Neural cell (in vitro differentiated cells): ENCODE measurements around the gene DNAJB2. TPM values are rescaled to one million over a fixed set of nuclear protein-coding genes. Genes with fewer than 3 reads are reported as not detected.
A peak's percentile ranks its signal among the peaks of the same experiment; 100 is the strongest.

Experiments
- H2AFZ ChIP-seq: fragments of 200-600, 300-800 bp; sonication (generic), shearing (Covaris generic); 2 replicates; pipeline ENCODE4 v1.6.0; 2014; ENCODE audit warnings: low read depth, mild to moderate bottlenecking, antibody characterized with exemption, low read length, moderate library complexity
- H3F3A ChIP-seq: fragments of 200-600 bp; shearing (Covaris generic); 2 replicates; pipeline ENCODE4 v1.6.1; 2016; ENCODE audit warnings: mild to moderate bottlenecking, moderate library complexity, mixed read lengths, antibody characterized with exemption, low read length; ENCODE audit not compliant: insufficient read depth, poor library complexity, severe bottlenecking
- H3K27ac ChIP-seq: fragments of 200-600, 300-800 bp; sonication (generic), shearing (Covaris generic); 2 replicates; pipeline ENCODE4 v1.5.1; 2014; ENCODE audit warnings: mild to moderate bottlenecking, low read length, moderate library complexity
- H3K27me3 ChIP-seq: fragments of 300-800, 200-600 bp; sonication (generic), shearing (Covaris generic); 2 replicates; pipeline ENCODE4 v1.6.0; 2014; ENCODE audit warnings: mild to moderate bottlenecking, low read depth, low read length, moderate library complexity; ENCODE audit not compliant: insufficient read depth
- H3K36me3 ChIP-seq: fragments of 300-800, 200-600 bp; sonication (generic), shearing (Covaris generic); 2 replicates; pipeline ENCODE4 v1.5.1; 2014; ENCODE audit warnings: mild to moderate bottlenecking, antibody characterized with exemption, low read length, moderate library complexity; ENCODE audit not compliant: insufficient read depth
- H3K4me2 ChIP-seq: fragments of 300-800, 200-600 bp; sonication (generic), shearing (Covaris generic); 2 replicates; pipeline ENCODE4 v1.6.0; 2014; ENCODE audit warnings: mild to moderate bottlenecking, low read length
- H3K4me3 ChIP-seq: fragments of 300-800, 200-600 bp; sonication (generic), shearing (Covaris generic); 2 replicates; pipeline ENCODE4 v1.5.1; 2014; ENCODE audit warnings: mild to moderate bottlenecking, low read length, moderate library complexity
- H3K79me2 ChIP-seq: fragments of 200-600 bp; shearing (Covaris generic); replicated peaks from 2 replicates; pipeline ENCODE4 v1.6.0; 2014; ENCODE audit warnings: mild to moderate bottlenecking, low read length, moderate library complexity; ENCODE audit not compliant: insufficient read depth
- H3K9ac ChIP-seq: fragments of 300-800, 200-600 bp; sonication (generic), shearing (Covaris generic); 2 replicates; pipeline ENCODE4 v1.6.1; 2016; ENCODE audit warnings: mild to moderate bottlenecking, low read length, mixed read lengths
- H3K9me2 ChIP-seq: fragments of 200-600 bp; shearing (Covaris generic); 2 replicates; pipeline ENCODE4 v1.6.1; 2016; ENCODE audit warnings: mild to moderate bottlenecking, low read length, mixed read lengths; ENCODE audit not compliant: insufficient read depth
- H3K9me3 ChIP-seq: fragments of 200-600, 300-800 bp; sonication (generic), shearing (Covaris generic); 2 replicates; pipeline ENCODE4 v1.6.1; 2016; ENCODE audit warnings: mild to moderate bottlenecking, mixed run types, low read length, moderate library complexity, mixed read lengths
- H4K20me1 ChIP-seq: fragments of 200-600 bp; shearing (Covaris generic); 2 replicates; pipeline ENCODE4 v1.6.1; 2016; ENCODE audit warnings: mild to moderate bottlenecking, mixed run types; ENCODE audit not compliant: insufficient read depth
- CTCF ChIP-seq: fragments of 450-650 bp; IDR thresholded peaks from 2 replicates; pipeline ENCODE4 v1.5.1; 2014; ENCODE audit warnings: antibody characterized with exemption, mild to moderate bottlenecking, moderate library complexity; ENCODE audit not compliant: poor library complexity, severe bottlenecking
- EP300 ChIP-seq: fragments of 450-650 bp; conservative IDR thresholded peaks from 2 replicates; pipeline ENCODE4 v1.6.1; 2014; ENCODE audit warnings: antibody characterized with exemption, mild to moderate bottlenecking, moderate library complexity; ENCODE audit not compliant: poor library complexity, severe bottlenecking
- EZH2 ChIP-seq: fragments of 200-600, 300-800 bp; shearing (Covaris generic), sonication (generic); IDR thresholded peaks from 2 replicates; pipeline ENCODE4 v1.6.1; 2014; ENCODE audit warnings: antibody characterized with exemption, low read length, borderline replicate concordance, mild to moderate bottlenecking; ENCODE audit not compliant: insufficient read depth, poor library complexity, severe bottlenecking
- MXI1 ChIP-seq: fragments of 450-650 bp; conservative IDR thresholded peaks from 2 replicates; pipeline ENCODE4 v1.6.1; 2014; ENCODE audit warnings: antibody characterized with exemption, mild to moderate bottlenecking; ENCODE audit not compliant: poor library complexity, severe bottlenecking
- POLR2AphosphoS5 ChIP-seq: IDR thresholded peaks from 2 replicates; pipeline ENCODE4 v1.6.1; 2012
- RAD21 ChIP-seq: fragments of 450-650 bp; conservative IDR thresholded peaks from 2 replicates; pipeline ENCODE4 v1.6.1; 2014; ENCODE audit warnings: antibody characterized with exemption, mild to moderate bottlenecking, moderate library complexity
- REST ChIP-seq: IDR thresholded peaks from 2 replicates; pipeline ENCODE4 v1.6.1; 2012; ENCODE audit warnings: borderline replicate concordance
- SMC3 ChIP-seq: fragments of 450-650 bp; conservative IDR thresholded peaks from 2 replicates; pipeline ENCODE4 v1.6.1; 2014; ENCODE audit warnings: antibody characterized with exemption, mild to moderate bottlenecking, moderate library complexity; ENCODE audit not compliant: poor library complexity
- TAF1 ChIP-seq: IDR thresholded peaks from 2 replicates; pipeline ENCODE4 v1.6.1; 2012; ENCODE audit warnings: low read depth
- polyA plus RNA-seq: library from polyadenylated mRNA; depleted of rRNA; stranded (reverse); fragments of >200 nt; gene quantifications from 2 replicates; pipeline ENCODE4 v1.2.3, GENCODE V29; 2014

Gene DNAJB2
- polyA plus RNA-seq, 1 donor from 2014 or later, result 145 TPM

GRCh38 chr2:219294356-219295351, 15.5 kb downstream of the DNAJB2 start:
- Histone ChIP-seq H3F3A (no peaks in the 10 kb centered on the region), H2AFZ (no peak overlapping the region), H3K36me3 (peaks cover 5% of the 10 kb centered on the region), H4K20me1 (no peaks in the 10 kb centered on the region), H3K9me2 (no peaks in the 10 kb centered on the region), H3K79me2 (no peaks in the 10 kb centered on the region), H3K27ac (no peak overlapping the region), H3K27me3 (no peaks in the 10 kb centered on the region), H3K4me3 (peak overlapping the region; percentile 43), H3K9ac (peak overlapping the region; percentile 24), H3K9me3 (no peaks in the 10 kb centered on the region), H3K4me2 (no peak overlapping the region)
- TF ChIP-seq TAF1 (no peak), SMC3 (peak; percentile 90), EZH2 (no peak), RAD21 (peak; percentile 77), POLR2AphosphoS5 (no peak), EP300 (no peak), CTCF (peak; percentile 96), REST (no peak), MXI1 (peak; percentile 52)

- Histone ChIP-seq H3K27ac (no peak overlapping the region), H3K9me2 (no peaks in the 10 kb centered on the region)
Measured at GRCh38 chr2:219296142-219296541, 17.0 kb downstream of the DNAJB2 start.

More at GRCh38 chr2:219296142-219296541, 17.0 kb downstream of the DNAJB2 start:
- Histone ChIP-seq H3K9ac (no peak overlapping the region), H3K4me3 (no peak overlapping the region), H3K9me3 (no peaks in the 10 kb centered on the region), H3K79me2 (no peaks in the 10 kb centered on the region), H3F3A (no peaks in the 10 kb centered on the region), H3K4me2 (no peak overlapping the region), H3K27me3 (no peaks in the 10 kb centered on the region), H3K36me3 (peaks cover 5% of the 10 kb centered on the region), H2AFZ (no peak overlapping the region), H4K20me1 (no peaks in the 10 kb centered on the region)
- no peak for TF ChIP-seq RAD21
